Measurements from ENCODE around the gene KMT2E. TPM values are rescaled to one million over a fixed set of nuclear protein-coding genes. Genes with fewer than 3 reads are reported as not detected.

KMT2E gene
- 13.5 to 19.9 TPM (median 18.0 TPM) in 5 replicates for total RNA-seq (2022; extraction: Qiagen RNA extraction; ENCODE audit: low read depth)

GRCh38 chr7:105013816-105014692, at the start of gene KMT2E:
Gene KMT2E (plus strand): TSS chr7:105014205. CDS start chr7:105040953, 26,748 bp downstream.

